ENCODE data around the gene COL5A1. TPM values are rescaled to one million over a fixed set of nuclear protein-coding genes. Genes with fewer than 3 reads are reported as not detected.
"Not testable (repeated sequence)": the region's sequence is repeated elsewhere in the genome, so short reads cannot be mapped to it uniquely, and the experiment has no call there.

The COL5A1 gene
- total and polyA plus RNA-seq, 3 experiments from 2014 or later = 0.02 to 0.43 (median 0.13) TPM

GRCh38 chr9:134666208-134666607, 24.6 kb downstream of the COL5A1 start:
- no peak for DNase-seq

GRCh38 chr9:134666831-134667230, 25.2 kb downstream of the COL5A1 start:
- peaks cover 0 to under 1% (median 0%) of the 10 kb centered on the region in 3 donors for H3K36me3 Mint-ChIP-seq
- no peak overlapping the region for H3K27ac Mint-ChIP-seq
- peaks cover 11 to 13% of the 10 kb centered on the region in 2 donors for H3K27me3 Mint-ChIP-seq
- CTCF ChIA-PET = no interaction called here
- no peaks in the 10 kb centered on the region for H3K4me1 Mint-ChIP-seq
- Histone ChIP-seq H3K36me3 (ENCODE audit: insufficient read depth, low read length) (no peaks in the 10 kb centered on the region), H3K9me3 (ENCODE audit: low read length) (no peaks in the 10 kb centered on the region), H3K4me1 (ENCODE audit: insufficient read depth, low read length) (no peaks in the 10 kb centered on the region), H3K27ac (ENCODE audit: low read depth, low read length) (no peak overlapping the region), H3K4me3 (ENCODE audit: low read length) (no peak overlapping the region), H3K27me3 (ENCODE audit: insufficient read depth, low read length, poor library complexity, severe bottlenecking) (no peaks in the 10 kb centered on the region)
- H3K9me3 Mint-ChIP-seq = peaks cover 0 to 6% (median 0%) of the 10 kb centered on the region in 5 donors
- no peak overlapping the region for H3K4me3 Mint-ChIP-seq
- POLR2A ChIA-PET = no interaction called here
- DNase-seq = no peak

More at GRCh38 chr9:134666208-134666607, 24.6 kb downstream of the COL5A1 start:
- peaks cover 0 to 4% (median 0%) of the 10 kb centered on the region in 3 donors for H3K36me3 Mint-ChIP-seq
- no peak overlapping the region for H3K4me3 ChIP-seq (ENCODE audit: low read length)
- no peak overlapping the region for H3K27ac ChIP-seq (ENCODE audit: low read depth, low read length)
- no peaks in the 10 kb centered on the region for H3K4me1 Mint-ChIP-seq
- no peaks in the 10 kb centered on the region for H3K9me3 ChIP-seq (ENCODE audit: low read length)
- ChIA-PET CTCF (no interaction called here), POLR2A (no interaction called here)
- H3K27ac Mint-ChIP-seq = no peak overlapping the region
- no peaks in the 10 kb centered on the region for H3K4me1 ChIP-seq (ENCODE audit: insufficient read depth, low read length)
- H3K27me3 Mint-ChIP-seq = peaks cover 11 to 17% of the 10 kb centered on the region in 2 donors
- peaks cover 0 to 10% (median 4%) of the 10 kb centered on the region in 5 donors for H3K9me3 Mint-ChIP-seq
- H3K4me3 Mint-ChIP-seq = no peak overlapping the region
- no peaks in the 10 kb centered on the region for H3K27me3 ChIP-seq (ENCODE audit: insufficient read depth, low read length, poor library complexity, severe bottlenecking)
- H3K36me3 ChIP-seq (ENCODE audit: insufficient read depth, low read length) = no peaks in the 10 kb centered on the region

- H3K4me1 ChIP-seq (ENCODE audit: insufficient read depth, low read length); H3K27ac ChIP-seq (ENCODE audit: low read depth, low read length); H3K4me1 Mint-ChIP-seq; H3K4me3 ChIP-seq (ENCODE audit: low read length); H3K27me3 ChIP-seq (ENCODE audit: insufficient read depth, low read length, poor library complexity, severe bottlenecking); H3K27me3 Mint-ChIP-seq; CTCF ChIA-PET; POLR2A ChIA-PET; H3K36me3 Mint-ChIP-seq; H3K36me3 ChIP-seq (ENCODE audit: insufficient read depth, low read length); H3K9me3 Mint-ChIP-seq; H3K4me3 Mint-ChIP-seq; H3K27ac Mint-ChIP-seq; H3K9me3 ChIP-seq (ENCODE audit: low read length); DNase-seq: not testable (repeated sequence)
These were observed 27.4 kb downstream of the COL5A1 start for GRCh38 chr9:134668977-134669376.

- POLR2A ChIA-PET = no interaction called here
- H3K27me3 ChIP-seq (ENCODE audit: insufficient read depth, low read length, poor library complexity, severe bottlenecking) = no peaks in the 10 kb centered on the region
- no peaks in the 10 kb centered on the region for H3K4me1 Mint-ChIP-seq
- peak overlapping the region in 1 of 8 donors; percentile 21 for H3K27ac Mint-ChIP-seq
- no peak for DNase-seq
- no peak overlapping the region for H3K4me3 ChIP-seq (ENCODE audit: low read length)
- H3K36me3 ChIP-seq (ENCODE audit: insufficient read depth, low read length) = no peaks in the 10 kb centered on the region
- no peaks in the 10 kb centered on the region for H3K4me1 ChIP-seq (ENCODE audit: insufficient read depth, low read length)
- H3K9me3 Mint-ChIP-seq = peaks cover 0 to 1% (median 0%) of the 10 kb centered on the region in 5 donors
- peaks cover 9% of the 10 kb centered on the region in 2 donors for H3K27me3 Mint-ChIP-seq
- H3K9me3 ChIP-seq (ENCODE audit: low read length) = no peaks in the 10 kb centered on the region
- no peak overlapping the region for H3K27ac ChIP-seq (ENCODE audit: low read depth, low read length)
- peaks cover 0 to 4% (median 0%) of the 10 kb centered on the region in 3 donors for H3K36me3 Mint-ChIP-seq
- CTCF ChIA-PET = no interaction called here
- no peak overlapping the region for H3K4me3 Mint-ChIP-seq
These were observed 27.9 kb downstream of the COL5A1 start for GRCh38 chr9:134669399-134669955.

GRCh38 chr9:134670042-134670525, 28.5 kb downstream of the COL5A1 start:
- no peak overlapping the region for H3K4me3 ChIP-seq (ENCODE audit: low read length)
- CTCF ChIA-PET = no interaction called here
- Mint-ChIP-seq H3K4me3 (no peak overlapping the region), H3K9me3 (peaks cover 0 to 3% (median 2%) of the 10 kb centered on the region in 5 donors), H3K4me1 (no peaks in the 10 kb centered on the region), H3K27me3 (peaks cover 9% of the 10 kb centered on the region in 2 donors), H3K36me3 (peaks cover 0 to 4% (median 0%) of the 10 kb centered on the region in 3 donors), H3K27ac (no peak overlapping the region)
- H3K4me1 ChIP-seq (ENCODE audit: insufficient read depth, low read length) = no peaks in the 10 kb centered on the region
- H3K9me3 ChIP-seq (ENCODE audit: low read length) = no peaks in the 10 kb centered on the region
- H3K27ac ChIP-seq (ENCODE audit: low read depth, low read length) = no peak overlapping the region
- H3K27me3 ChIP-seq (ENCODE audit: insufficient read depth, low read length, poor library complexity, severe bottlenecking) = no peaks in the 10 kb centered on the region
- POLR2A ChIA-PET = no interaction called here
- H3K36me3 ChIP-seq (ENCODE audit: insufficient read depth, low read length) = no peaks in the 10 kb centered on the region
- DNase-seq = no peak

GRCh38 chr9:134670851-134671281, 29.3 kb downstream of the COL5A1 start:
- DNase-seq = no peak
- Mint-ChIP-seq H3K27ac (no peak overlapping the region), H3K4me1 (no peaks in the 10 kb centered on the region), H3K27me3 (peaks cover 6 to 9% of the 10 kb centered on the region in 2 donors), H3K4me3 (no peak overlapping the region), H3K36me3 (peaks cover 0 to 4% (median 0%) of the 10 kb centered on the region in 3 donors), H3K9me3 (peaks cover 0 to 9% (median 2%) of the 10 kb centered on the region in 5 donors)
- no peaks in the 10 kb centered on the region for H3K9me3 ChIP-seq (ENCODE audit: low read length)
- no peaks in the 10 kb centered on the region for H3K36me3 ChIP-seq (ENCODE audit: insufficient read depth, low read length)
- H3K27ac ChIP-seq (ENCODE audit: low read depth, low read length) = no peak overlapping the region
- ChIA-PET POLR2A (no interaction called here), CTCF (no interaction called here)
- no peak overlapping the region for H3K4me3 ChIP-seq (ENCODE audit: low read length)
- H3K27me3 ChIP-seq (ENCODE audit: insufficient read depth, low read length, poor library complexity, severe bottlenecking) = no peaks in the 10 kb centered on the region
- no peaks in the 10 kb centered on the region for H3K4me1 ChIP-seq (ENCODE audit: insufficient read depth, low read length)

- Histone ChIP-seq H3K4me3 (ENCODE audit: low read length) (no peak overlapping the region), H3K27ac (ENCODE audit: low read depth, low read length) (no peak overlapping the region), H3K27me3 (ENCODE audit: insufficient read depth, low read length, poor library complexity, severe bottlenecking) (no peaks in the 10 kb centered on the region), H3K9me3 (ENCODE audit: low read length) (no peaks in the 10 kb centered on the region), H3K4me1 (ENCODE audit: insufficient read depth, low read length) (no peaks in the 10 kb centered on the region), H3K36me3 (ENCODE audit: insufficient read depth, low read length) (no peaks in the 10 kb centered on the region)
- peaks cover 4 to 9% of the 10 kb centered on the region in 2 donors for H3K27me3 Mint-ChIP-seq
- no peaks in the 10 kb centered on the region for H3K4me1 Mint-ChIP-seq
- H3K36me3 Mint-ChIP-seq = peaks cover 0 to 4% (median 0%) of the 10 kb centered on the region in 3 donors
- H3K9me3 Mint-ChIP-seq = peaks cover 0 to 9% (median 5%) of the 10 kb centered on the region in 5 donors
- H3K27ac Mint-ChIP-seq = no peak overlapping the region
- no peak for DNase-seq
- CTCF ChIA-PET = no interaction called here
- POLR2A ChIA-PET = no interaction called here
- H3K4me3 Mint-ChIP-seq = no peak overlapping the region
These were observed 29.9 kb downstream of the COL5A1 start for GRCh38 chr9:134671341-134672113.

- H3K9me3 Mint-ChIP-seq = peaks cover 5 to 9% (median 5%) of the 10 kb centered on the region in 5 donors
- H3K4me1 Mint-ChIP-seq = no peaks in the 10 kb centered on the region
- POLR2A ChIA-PET = no interaction called here
- Histone ChIP-seq H3K27me3 (ENCODE audit: insufficient read depth, low read length, poor library complexity, severe bottlenecking) (no peaks in the 10 kb centered on the region), H3K9me3 (ENCODE audit: low read length) (no peaks in the 10 kb centered on the region), H3K4me1 (ENCODE audit: insufficient read depth, low read length) (no peaks in the 10 kb centered on the region), H3K27ac (ENCODE audit: low read depth, low read length) (no peak overlapping the region), H3K4me3 (ENCODE audit: low read length) (no peak overlapping the region), H3K36me3 (ENCODE audit: insufficient read depth, low read length) (no peaks in the 10 kb centered on the region)
- CTCF ChIA-PET = no interaction called here
- no peak overlapping the region for H3K27ac Mint-ChIP-seq
- peaks cover 0 to 4% (median 0%) of the 10 kb centered on the region in 3 donors for H3K36me3 Mint-ChIP-seq
- no peak for DNase-seq
- H3K4me3 Mint-ChIP-seq = no peak overlapping the region
- H3K27me3 Mint-ChIP-seq = peaks cover 0 to 3% of the 10 kb centered on the region in 2 donors
These were observed 34.8 kb downstream of the COL5A1 start for GRCh38 chr9:134676361-134676760.
